NOMO-1 treated with dmso at 0.1 percent for 144 hours (cell line): ENCODE measurements around the gene ZNF552.
"Not testable (repeated sequence)": the region's sequence is repeated elsewhere in the genome, so short reads cannot be mapped to it uniquely, and the experiment has no call there.

Source experiments
- DNase-seq: peaks from one replicate; lab custom pipeline; 2025; ENCODE audit not compliant: unreplicated experiment; lab: John Stamatoyannopoulos, UW

The ZNF552 gene

DNA sequence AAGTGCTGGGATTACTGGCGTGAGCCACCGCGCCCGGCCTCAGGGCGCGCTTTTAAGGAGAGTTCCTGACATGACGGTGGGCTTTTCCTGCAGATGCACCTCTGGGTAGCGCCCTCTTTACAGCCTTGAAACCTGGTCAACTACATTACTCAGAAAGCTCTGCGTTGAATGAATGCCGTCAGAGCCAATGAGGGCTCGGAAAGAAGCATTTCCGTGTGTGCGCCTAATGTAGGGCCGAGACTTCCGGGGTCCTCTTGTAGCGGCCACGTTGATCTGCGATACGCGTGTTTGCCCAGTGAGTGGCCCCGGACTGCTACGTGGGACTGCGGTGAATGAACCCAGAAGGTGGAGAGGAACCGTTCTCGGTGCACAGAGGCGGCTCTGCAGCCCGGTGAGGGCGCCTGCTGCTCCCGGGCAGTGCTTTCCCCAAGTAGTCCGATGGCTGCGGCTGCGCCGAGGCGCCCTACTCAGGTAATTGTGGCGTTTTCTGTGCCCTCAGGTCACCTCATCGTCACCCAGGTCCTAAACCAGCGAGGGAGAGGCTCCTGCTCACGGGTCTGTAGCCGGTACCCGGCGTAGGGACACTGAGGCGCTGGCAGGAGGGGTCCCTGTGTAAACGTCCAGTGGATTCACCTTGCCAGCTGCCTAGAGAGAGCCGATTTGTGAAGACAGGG, 4.9 kb upstream of the ZNF552 start:
- peak; percentile 81 for DNase-seq

DNA sequence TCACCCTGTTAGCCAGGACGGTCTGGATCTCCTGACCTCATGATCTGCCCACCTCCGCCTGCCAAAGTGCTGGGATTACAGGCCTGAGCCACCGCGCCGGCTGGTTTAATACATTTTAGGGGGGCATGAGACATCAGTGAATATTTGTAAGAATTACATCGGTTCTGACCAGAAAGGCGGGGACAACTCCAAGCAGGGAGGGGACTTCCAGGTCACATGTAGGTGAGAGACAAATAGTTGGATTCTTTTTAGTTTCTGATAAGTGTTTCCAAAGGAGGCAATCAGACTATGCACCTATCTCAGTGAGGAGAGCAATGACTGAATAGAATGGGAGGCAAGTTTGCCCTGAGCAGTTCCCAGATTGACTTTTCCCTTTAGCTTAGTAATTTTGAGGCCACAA, 3.7 kb upstream of the ZNF552 start:
- no peak for DNase-seq

DNA sequence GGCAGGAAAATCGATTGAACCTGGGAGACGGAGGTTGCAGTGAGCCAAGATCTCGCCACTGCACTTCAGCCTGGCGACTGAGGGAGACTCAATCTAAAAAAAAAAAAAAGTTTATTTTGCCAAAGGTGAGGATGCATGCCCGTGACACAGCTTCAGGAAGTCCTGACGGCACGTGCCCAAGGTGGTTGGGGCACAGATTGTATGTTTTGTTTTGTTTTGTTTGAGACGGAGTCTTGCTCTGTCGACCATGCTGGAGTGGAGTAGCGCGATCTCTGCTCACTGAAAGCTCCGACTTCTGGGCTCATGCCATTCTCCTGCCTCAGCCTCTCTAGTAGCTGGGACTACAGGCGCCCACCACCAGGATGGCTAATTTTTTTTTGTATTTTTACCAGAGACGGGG, 3.3 kb upstream of the ZNF552 start:
- DNase-seq = no peak

DNA sequence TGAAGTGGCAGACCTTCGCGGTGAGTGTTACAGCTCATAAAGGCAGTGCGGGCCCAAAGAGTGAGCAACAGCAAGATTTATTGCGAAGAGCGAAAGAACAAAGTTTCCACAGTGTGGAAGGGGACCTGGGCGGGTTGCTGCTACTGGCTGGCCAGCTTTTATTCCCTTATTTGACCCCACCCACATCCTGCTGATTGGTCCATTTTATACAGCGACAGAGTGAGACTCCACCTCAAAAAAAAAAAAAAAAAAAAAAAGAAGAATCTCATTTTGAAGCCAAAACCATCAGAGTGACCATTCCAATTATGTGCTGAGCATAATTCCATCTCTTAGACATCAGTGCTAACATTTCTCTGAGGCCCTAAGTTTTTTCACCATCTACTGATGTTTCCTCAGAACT, 1.9 kb upstream of the ZNF552 start:
- DNase-seq = no peak

DNA sequence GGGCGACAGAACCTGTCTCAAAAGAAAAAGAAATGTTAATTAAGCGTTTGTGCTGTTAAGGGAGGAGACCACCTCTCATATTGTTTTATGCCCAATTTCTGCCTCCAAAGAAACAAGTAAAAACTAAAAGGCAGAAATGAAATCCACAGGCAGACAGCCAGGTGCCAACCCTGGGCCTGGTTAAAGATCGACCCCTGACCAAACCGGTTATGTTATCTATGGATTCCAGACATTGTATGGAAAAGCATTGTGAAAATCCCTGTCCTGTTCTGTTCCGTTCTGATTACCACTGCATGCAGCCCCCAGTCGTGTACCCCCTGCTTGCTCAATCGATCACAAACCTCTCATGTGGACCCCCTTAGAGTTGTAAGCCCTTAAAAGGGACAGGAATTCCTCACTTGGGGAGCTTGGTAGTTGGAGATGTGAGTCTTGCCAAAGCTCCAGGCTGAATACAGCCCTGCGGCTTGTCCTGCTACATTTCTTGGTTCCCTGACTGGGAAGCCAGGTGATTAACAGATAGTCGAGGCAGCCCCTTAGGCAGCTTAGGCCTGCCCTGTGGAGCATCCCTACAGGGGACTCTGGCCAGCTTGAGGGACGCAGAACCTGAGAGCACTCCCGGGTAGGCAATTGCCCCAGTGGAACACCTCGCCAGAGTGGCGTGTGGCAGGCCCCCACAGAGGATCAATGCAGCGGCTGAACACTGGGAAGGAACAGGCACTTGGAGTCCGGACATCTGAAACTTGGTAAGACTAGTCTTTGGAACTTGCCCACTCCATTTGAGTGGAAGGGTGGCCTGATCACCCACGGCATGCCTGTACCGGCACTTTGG, 748 bp upstream of the ZNF552 start:
- DNase-seq = no peak

DNA sequence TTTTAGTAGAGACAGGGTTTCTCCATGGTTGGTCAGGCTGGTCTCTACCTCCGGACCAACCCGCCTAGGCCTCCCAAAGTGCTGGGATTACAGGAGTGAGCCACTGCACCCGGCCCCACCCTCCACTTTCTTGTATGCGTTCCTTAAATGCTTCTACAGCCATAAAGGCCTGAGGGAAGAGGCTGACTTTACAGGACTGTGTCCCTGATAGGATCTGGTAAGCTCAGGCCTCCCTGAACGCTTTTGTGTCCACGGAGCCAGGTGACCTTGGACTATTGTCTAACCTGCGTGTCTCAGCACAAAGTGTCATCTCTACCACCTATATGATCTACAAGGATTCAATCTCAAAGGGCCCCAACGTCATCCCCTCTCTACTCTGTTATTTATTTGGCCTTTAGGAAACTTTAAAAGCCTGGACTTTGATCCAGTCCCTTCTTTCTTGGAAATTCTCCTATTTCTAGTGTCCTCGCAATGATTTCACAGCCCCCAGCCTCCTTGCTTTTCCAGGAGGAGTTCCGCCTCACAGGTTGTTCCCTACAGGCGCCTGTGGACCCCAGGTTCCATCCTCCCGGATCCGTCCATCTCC, 701 bp downstream of the ZNF552 start:
- DNase-seq = no peak

DNA sequence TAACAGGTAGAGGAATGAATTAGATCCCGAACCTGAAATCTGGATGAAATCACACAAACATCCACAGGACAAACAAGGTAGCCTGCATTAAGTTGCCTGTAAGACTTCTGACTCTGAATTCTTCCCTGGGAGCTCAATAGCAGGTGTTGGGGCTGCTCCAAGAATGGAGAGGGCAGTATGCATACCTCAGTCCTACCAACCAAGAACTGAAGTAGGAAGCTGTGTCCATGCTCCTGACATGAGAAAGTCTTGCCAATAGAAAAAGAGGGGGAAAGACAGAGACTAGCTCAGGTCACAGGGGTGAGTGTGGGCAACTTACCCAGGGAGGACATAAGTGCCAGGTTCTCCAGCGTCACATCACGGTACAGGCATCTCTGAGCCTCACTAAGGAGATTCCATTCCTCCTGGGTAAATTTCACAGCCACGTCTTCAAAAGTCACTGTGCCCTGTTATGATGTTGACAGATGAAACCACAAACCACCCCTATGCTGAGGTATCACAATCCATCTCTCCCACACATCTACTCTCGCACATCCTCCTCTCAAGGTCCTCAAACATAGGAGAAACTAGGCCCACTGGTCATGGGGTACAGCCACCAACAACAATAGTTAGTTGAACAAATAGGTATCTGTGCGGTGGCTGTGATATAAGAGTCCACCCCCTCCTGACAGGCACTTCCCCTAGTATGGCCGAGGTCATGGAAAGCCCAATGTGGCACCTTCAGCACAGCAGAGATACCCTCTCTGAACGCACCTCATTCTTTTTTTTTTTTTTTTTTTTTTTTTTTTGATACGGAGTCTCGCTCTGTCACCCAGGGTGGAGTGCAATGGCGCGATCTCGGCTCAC, 1.5 kb downstream of the ZNF552 start:
- DNase-seq = not testable (repeated sequence)

DNA sequence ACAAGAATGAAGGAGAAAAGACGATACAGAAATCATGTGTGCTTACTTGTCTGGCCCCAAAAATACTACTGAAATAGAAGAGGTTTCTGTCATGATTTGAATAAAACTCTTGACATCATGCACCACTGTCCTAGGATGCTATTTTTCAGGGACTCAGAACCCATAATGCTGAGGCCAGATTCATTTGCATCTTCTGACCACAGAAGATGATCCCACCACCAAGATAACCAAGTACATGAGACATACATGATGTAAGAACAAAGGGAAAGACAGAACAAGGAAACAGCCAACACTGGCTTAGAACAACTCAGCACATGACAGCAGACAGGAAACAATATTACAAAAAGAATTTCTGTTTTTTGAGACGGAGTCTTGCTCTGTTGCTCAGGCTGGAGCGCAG, 2.5 kb downstream of the ZNF552 start:
- no peak for DNase-seq

DNA sequence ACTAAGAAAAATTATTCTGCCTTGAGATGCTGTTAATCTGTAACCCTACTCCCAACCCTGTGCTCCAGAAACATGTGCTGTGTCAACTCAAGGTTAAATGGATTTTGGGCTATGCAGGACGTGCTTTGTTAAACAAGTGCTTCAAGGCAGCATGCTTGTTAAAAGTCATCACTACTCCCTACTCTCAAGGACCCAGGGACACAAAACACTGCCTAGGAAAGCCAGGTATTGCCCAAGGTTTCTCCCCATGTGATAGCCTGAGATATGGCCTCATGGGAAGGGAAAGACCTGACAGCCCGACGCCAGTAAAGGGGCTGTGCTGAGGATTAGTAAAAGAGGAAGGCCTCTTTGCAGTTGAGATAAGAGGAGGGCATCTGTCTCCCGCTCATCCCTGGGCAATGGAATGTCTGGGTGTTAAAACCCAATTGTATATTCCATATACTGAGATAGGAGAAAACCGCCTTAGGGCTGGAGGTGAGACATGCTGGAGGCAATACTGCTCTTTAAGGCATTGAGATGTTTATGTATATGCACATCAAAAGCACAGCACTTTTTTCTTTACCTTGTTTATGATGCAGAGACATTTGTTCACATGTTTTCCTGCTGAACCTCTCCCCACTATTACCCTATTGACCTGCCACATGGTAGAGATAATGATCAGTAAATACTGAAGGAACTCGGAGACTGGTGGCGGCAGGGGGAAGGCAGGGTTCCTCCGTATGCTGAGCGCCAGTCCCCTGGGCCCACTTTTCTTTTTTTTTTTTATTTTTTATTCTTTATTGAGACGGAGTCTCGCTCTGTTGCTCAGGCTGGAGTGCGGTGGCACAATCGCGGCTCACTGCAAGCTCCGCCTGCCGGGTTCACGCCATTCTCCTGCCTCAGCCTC, 4.1 kb downstream of the ZNF552 start:
- not testable (repeated sequence) for DNase-seq

DNA sequence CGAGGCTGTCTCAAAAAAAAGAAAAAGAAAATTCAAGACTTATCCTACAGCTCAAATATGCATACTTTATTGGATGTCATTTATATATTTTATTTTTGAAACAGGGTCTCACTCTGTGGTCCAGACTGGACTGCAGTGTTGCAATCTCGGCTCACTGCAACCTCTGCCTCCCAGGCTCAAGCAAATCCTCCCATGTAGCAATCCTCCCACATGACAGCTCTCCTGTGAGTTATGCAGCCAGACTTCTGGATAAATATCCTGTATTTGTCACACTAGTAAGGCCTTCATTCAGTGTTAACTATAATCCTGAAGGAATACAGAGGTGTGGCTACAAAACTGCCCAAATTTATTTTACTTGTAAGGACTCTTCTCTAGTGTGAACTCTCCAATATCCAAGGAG, 7.2 kb downstream of the ZNF552 start:
- no peak for DNase-seq

DNA sequence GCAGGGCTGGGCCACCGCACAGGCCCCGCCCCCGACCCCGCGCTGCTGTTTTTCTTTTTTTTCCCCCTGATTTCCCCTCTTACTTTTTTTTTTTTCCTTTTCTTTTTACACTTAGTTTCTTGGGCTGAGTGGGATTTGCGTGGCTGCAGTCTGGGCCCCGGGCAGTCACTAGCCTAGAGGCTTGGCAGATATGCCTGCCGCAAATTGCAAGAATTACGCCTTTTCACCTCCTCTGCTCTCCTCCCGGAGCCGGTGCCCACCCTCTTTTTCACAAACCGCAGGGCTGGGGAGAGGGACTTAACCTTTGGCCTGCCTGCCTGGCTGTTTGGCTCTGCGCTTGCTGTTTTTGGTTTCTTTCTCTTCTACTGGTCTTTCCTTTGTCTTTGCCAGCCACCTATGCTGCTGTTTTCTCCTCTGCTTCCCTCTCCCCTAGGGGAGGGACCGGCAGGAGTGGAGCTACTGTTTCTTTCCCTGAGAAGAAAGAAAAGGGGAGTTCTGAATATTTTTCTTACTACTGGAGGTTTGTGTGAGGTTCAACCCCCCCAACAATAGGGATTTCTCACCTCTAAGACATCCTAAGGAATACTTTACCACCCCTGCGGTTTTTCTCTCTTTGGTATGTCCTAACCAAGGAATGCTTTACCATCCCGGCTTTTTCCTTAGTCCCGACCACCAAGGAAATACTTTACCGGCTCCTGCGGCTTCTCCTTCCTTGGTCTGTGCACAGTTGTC, 11.0 kb downstream of the ZNF552 start:
- DNase-seq = no peak

DNA sequence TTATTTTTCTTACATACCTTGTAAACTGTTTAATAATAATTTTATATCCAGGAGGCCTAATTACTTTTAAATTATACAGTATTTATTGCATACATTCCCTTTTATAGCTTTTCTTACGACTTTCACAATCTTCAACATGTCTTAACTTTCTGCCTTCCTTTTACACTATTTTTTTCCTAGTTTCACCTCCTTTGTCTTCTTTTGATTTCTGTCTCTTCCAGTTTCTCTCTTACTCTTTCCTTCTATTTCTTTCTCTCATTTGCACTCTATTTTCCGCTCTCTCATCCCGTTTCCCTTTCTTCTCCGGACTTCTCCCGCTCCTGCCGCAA, 11.5 kb downstream of the ZNF552 start:
- no peak for DNase-seq

DNA sequence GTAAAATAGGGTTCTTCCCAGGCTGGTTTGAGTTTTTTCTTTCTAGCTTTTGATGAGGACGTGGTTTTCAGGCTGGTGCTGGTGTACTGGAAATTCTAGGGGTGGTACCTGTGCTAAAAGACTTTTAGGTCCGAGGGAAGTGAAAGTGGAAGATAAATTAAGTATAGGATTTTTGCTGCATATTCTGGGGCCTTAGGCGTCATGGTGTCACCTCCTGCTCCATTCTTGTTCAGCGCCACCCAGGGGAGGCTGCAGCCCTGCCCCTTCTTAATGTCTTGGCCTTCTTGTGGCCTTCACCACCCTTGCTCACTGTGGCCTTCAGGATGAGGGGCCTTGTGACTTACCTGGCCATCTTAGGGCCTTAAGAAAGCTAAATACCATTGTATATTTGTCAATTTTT, 12.4 kb downstream of the ZNF552 start:
- DNase-seq = peak; percentile 8

DNA sequence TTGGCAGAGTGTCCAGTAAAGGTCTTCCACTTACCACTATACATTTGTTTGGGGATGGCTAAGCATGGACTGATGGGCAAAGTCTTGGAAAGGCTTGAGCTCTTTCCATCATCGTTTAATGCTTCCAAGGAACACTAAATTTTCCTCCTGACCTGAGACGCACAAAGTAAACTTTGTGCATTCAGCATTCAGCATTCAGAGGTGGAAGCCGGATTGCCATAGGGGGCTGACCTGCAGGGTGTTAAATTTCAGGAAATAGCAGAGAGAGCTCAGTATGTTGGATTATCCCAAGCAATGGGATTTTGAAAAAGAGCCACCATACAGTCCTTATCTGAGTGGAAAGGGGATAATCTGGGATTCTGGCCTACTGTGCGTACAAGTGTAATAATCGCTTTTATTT, 14.0 kb downstream of the ZNF552 start:
- no peak for DNase-seq

DNA sequence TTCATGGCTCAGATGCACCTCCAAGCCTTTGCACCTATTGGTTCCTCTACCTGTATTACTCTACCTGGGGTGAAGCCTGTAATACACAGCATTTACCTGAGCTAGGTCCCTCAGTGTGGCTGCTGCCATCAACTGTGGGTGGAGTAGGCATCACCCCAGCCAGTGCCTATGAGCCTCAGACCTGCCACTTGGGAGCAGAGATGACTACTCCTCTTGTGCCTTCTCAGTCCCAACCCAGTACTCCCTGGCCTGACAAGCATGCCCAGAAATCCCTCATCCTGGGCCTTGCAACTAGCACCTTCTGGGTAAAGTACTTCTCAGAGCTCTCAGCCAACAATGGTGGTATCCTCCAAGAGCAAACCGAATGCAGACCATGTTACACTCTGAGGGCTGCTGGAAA, 18.1 kb downstream of the ZNF552 start:
- not testable (repeated sequence) for DNase-seq

DNA sequence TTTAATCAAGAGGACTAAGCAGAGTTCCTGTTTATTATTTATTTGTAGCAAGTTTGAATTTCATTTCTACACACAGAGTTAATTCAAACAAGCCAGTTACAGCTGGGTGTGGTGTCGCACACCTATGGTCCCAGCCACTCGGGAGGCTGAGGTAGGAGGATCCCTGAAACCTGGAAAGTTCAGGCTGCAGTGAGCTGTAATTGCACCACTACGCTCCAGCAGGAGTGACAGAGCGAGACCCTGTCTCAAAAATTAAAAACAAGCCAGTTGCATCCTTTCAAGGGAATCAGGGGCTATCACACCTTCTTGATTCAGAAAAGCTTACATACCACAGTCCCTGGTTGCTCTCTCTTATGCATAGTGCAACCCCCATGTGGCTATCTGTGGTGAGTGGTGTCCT, 25.4 kb downstream of the ZNF552 start:
- no peak for DNase-seq

DNA sequence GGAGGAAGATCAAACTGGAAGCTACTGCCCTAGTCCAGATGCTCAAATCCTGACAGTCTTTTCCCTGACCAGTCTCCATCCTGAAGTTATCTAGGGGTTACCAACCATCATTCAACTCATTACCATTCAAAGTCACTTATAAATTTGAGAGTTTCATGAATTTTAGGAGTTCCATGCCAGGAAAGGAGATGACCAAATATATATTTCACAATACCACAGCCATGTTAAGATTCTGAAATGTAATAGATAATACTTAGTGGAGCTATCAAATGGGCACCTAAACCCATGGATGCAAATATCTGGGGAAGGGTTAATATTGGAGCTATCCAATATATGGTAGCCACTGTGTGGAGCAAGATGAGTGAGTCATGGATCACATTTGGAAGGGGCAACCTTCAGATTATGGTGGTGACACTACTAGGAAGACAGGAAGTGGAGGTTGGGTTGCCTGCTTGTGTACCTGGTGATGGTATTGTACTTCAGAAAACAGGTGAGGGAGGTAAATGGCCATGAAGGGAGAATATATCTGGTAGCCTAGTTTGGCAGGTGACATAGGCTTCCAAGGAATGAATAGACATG, 26.5 kb downstream of the ZNF552 start:
- no peak for DNase-seq

DNA sequence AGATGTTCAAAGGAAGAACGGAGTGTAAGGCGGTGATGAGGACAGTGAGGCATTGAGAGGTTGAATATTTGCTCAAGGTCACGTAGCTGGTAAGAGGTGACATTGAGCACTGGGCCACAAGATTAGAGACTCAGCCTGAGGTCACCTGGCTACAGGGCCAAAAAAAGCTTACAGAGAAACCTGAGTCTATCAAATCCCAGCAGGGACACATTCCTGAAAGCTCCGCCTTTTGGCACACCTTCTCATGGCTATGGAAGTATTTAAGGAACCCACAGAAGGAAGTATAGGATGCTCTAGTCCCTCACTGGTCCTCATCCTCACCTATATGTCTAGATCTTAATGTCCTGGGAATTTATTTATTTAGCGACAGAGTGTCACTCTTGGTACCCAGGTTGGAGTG, 27.8 kb downstream of the ZNF552 start:
- DNase-seq = no peak

DNA sequence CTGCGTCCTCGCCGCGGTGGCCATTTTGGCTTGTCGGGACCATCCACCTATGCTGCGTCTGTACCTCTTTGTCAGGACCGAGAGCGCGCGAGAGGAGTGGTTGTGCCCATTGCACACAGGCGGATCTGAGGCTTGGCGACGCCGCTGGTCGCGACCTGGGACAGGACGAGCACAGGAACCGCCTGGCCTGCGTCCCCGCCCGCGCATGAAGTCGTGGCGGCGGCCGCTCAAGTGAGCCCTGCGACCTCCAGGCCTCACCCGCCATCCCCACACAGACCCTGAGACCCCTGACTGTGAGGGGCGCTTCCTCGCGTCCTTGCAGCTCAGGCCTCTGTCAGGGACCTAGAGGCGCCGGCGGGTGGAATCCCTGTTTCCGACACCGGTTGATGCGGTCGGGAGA, 28.4 kb downstream of the ZNF552 start:
- no peak for DNase-seq
